ENCODE measurements around the gene STK24. TPM values are rescaled to one million over a fixed set of nuclear protein-coding genes. Genes with fewer than 3 reads are reported as not detected.

Gene STK24
- total RNA-seq, 4 donors from 2014 or later = 28.7 to 68.4 (median 49.4) TPM

- Histone ChIP-seq H3K4me1 (peaks cover 80 to 84% of the 10 kb centered on the region in 2 donors), H3K27ac (peak overlapping the region; percentile 13 to 62 (median 16)), H3K9me3 (no peaks in the 10 kb centered on the region), H3K27me3 (no peaks in the 10 kb centered on the region), H3K4me3 (no peak overlapping the region), H3K36me3 (no peaks in the 10 kb centered on the region)
- no peak for ATAC-seq
- intact Hi-C loops (cut with DNase I; ENCODE audit: low total_unique reads) (no loop called here), in situ Hi-C loops (cut with MboI; ENCODE audit: low sequenced_read_pairs in 4 of 4) (no loop called here)
- TF ChIP-seq CTCF (IDR thresholded peaks at IDR 0.05 in 4 of 5, conservative IDR thresholded peaks at IDR 0.05 in 1 of 5) (no peak), POLR2A (IDR thresholded peaks at IDR 0.05) (no peak)
- DNase-seq = no peak
Observed at GRCh38 chr13:98541191-98541590, 35.7 kb downstream of the STK24 start.

- TF ChIP-seq CTCF (IDR thresholded peaks at IDR 0.05 in 4 of 5, conservative IDR thresholded peaks at IDR 0.05 in 1 of 5) = no peak
- TF ChIP-seq POLR2A (IDR thresholded peaks at IDR 0.05) = no peak
- Histone ChIP-seq H3K36me3 (no peaks in the 10 kb centered on the region), H3K4me1 (peaks cover 84 to 87% of the 10 kb centered on the region in 2 donors), H3K27ac (peak overlapping the region; percentile 16 to 62 (median 34)), H3K27me3 (no peaks in the 10 kb centered on the region), H3K4me3 (no peak overlapping the region), H3K9me3 (no peaks in the 10 kb centered on the region)
- no peak for DNase-seq
- in situ Hi-C loops (cut with MboI; ENCODE audit: low sequenced_read_pairs in 4 of 4) (no loop called here), intact Hi-C loops (cut with DNase I; ENCODE audit: low total_unique reads) (no loop called here)
- ATAC-seq = no peak
Observed at GRCh38 chr13:98540476-98540875, 36.4 kb downstream of the STK24 start.

- H3K4me1 ChIP-seq = peaks cover 82 to 94% of the 10 kb centered on the region in 2 donors
- no peaks in the 10 kb centered on the region for H3K36me3 ChIP-seq
- no peak overlapping the region for H3K4me3 ChIP-seq
- peak in 1 of 2 donors; percentile 53 for ATAC-seq
- peak overlapping the region; percentile 16 to 62 (median 34) for H3K27ac ChIP-seq
- in situ Hi-C loops (cut with MboI; ENCODE audit: low sequenced_read_pairs in 4 of 4) (no loop called here), intact Hi-C loops (cut with DNase I; ENCODE audit: low total_unique reads) (no loop called here)
- H3K9me3 ChIP-seq = no peaks in the 10 kb centered on the region
- H3K27me3 ChIP-seq = no peaks in the 10 kb centered on the region
- TF ChIP-seq CTCF (IDR thresholded peaks at IDR 0.05 in 4 of 5, conservative IDR thresholded peaks at IDR 0.05 in 1 of 5) (no peak), POLR2A (IDR thresholded peaks at IDR 0.05) (no peak)
- no peak for DNase-seq
Observed at GRCh38 chr13:98539666-98540065, 37.2 kb downstream of the STK24 start.

- Histone ChIP-seq H3K4me3 (no peak overlapping the region), H3K9me3 (no peaks in the 10 kb centered on the region), H3K27me3 (no peaks in the 10 kb centered on the region), H3K4me1 (peaks cover 79 to 96% of the 10 kb centered on the region in 2 donors), H3K27ac (peak overlapping the region in 1 of 4 donors; percentile 16), H3K36me3 (no peaks in the 10 kb centered on the region)
- intact Hi-C loops (cut with DNase I; ENCODE audit: low total_unique reads) = no loop called here
- in situ Hi-C loops (cut with MboI; ENCODE audit: low sequenced_read_pairs in 4 of 4) = no loop called here
- DNase-seq = no peak
- no peak for ATAC-seq
- TF ChIP-seq POLR2A (IDR thresholded peaks at IDR 0.05) = no peak
Observed at GRCh38 chr13:98538876-98539275, 38.0 kb downstream of the STK24 start.

GRCh38 chr13:98537740-98538139 lies 39.2 kb downstream of the STK24 start:
- ATAC-seq = no peak
- TF ChIP-seq CTCF (IDR thresholded peaks at IDR 0.05 in 4 of 5, conservative IDR thresholded peaks at IDR 0.05 in 1 of 5) (no peak), POLR2A (IDR thresholded peaks at IDR 0.05) (no peak)
- Histone ChIP-seq H3K4me3 (no peak overlapping the region), H3K36me3 (no peaks in the 10 kb centered on the region), H3K27ac (no peak overlapping the region), H3K9me3 (no peaks in the 10 kb centered on the region), H3K27me3 (no peaks in the 10 kb centered on the region), H3K4me1 (peaks cover 79 to 96% of the 10 kb centered on the region in 2 donors)
- DNase-seq = no peak
- in situ Hi-C loops (cut with MboI; ENCODE audit: low sequenced_read_pairs in 4 of 4) (no loop called here), intact Hi-C loops (cut with DNase I; ENCODE audit: low total_unique reads) (no loop called here)

All from gastrocnemius medialis (tissue), 4 donors.